Nephron (organoid): ENCODE results near the gene THBS4.
"Not testable (repeated sequence)": the region's sequence is repeated elsewhere in the genome, so short reads cannot be mapped to it uniquely, and the experiment has no call there.

ENCODE experiments used
- H3K27ac Mint-ChIP-seq, 3 experiments: 2 replicates each; pipeline ENCODE4 v1.8.0; 2020; ENCODE audit warnings: mixed read lengths in 3 of 3, mild to moderate bottlenecking in 2 of 3, moderate library complexity in 1 of 3
- H3K27me3 Mint-ChIP-seq: 2 replicates; pipeline ENCODE4 v1.8.0; 2021; ENCODE audit warnings: low read depth, mild to moderate bottlenecking, moderate library complexity, mixed read lengths
- H3K36me3 Mint-ChIP-seq: 2 replicates; pipeline ENCODE4 v1.8.0; 2020; ENCODE audit warnings: low read depth, mixed read lengths
- H3K4me1 Mint-ChIP-seq: 2 replicates; pipeline ENCODE4 v1.8.0; 2020; ENCODE audit warnings: mixed read lengths
- H3K4me3 Mint-ChIP-seq, 3 experiments: 2 replicates each; pipeline ENCODE4 v1.8.0; 2020; ENCODE audit warnings: mild to moderate bottlenecking in 3 of 3, mixed read lengths in 3 of 3, moderate library complexity in 2 of 3
- H3K9me3 Mint-ChIP-seq: 2 replicates; pipeline ENCODE4 v1.8.0; 2020; ENCODE audit warnings: mixed read lengths
- CTCF ChIP-seq, 3 experiments: fragments of 200-600 bp; sonication (generic); IDR thresholded peaks; one replicate each; pipeline ENCODE4 v1.5.0; 2021; ENCODE audit warnings: antibody characterized with exemption in 3 of 3; ENCODE audit not compliant: unreplicated experiment in 3 of 3

THBS4 gene

GRCh38 chr5:80078921-80079320 is 43.8 kb downstream of the THBS4 start:
- no peak overlapping the region for H3K27ac Mint-ChIP-seq
- peaks cover 16% of the 10 kb centered on the region for H3K4me1 Mint-ChIP-seq
- peaks cover 7% of the 10 kb centered on the region for H3K36me3 Mint-ChIP-seq
- no peaks in the 10 kb centered on the region for H3K9me3 Mint-ChIP-seq
- no peak for TF ChIP-seq CTCF (IDR thresholded peaks at IDR 0.05; ENCODE audit: unreplicated experiment in 3 of 3)
- peaks cover 43% of the 10 kb centered on the region for H3K27me3 Mint-ChIP-seq
- H3K4me3 Mint-ChIP-seq, result no peak overlapping the region

- no peaks in the 10 kb centered on the region for H3K36me3 Mint-ChIP-seq
Observed at GRCh38 chr5:80082281-80082680, 47.1 kb downstream of the THBS4 start.

GRCh38 chr5:80082731-80083100 is 47.6 kb downstream of the THBS4 start:
- Mint-ChIP-seq H3K27me3 (peaks cover 46% of the 10 kb centered on the region), H3K4me1 (peaks cover 16% of the 10 kb centered on the region), H3K4me3 (no peak overlapping the region), H3K27ac (peak overlapping the region; percentile 7 to 40 (median 11)), H3K36me3 (no peaks in the 10 kb centered on the region), H3K9me3 (no peaks in the 10 kb centered on the region)
- TF ChIP-seq CTCF (IDR thresholded peaks at IDR 0.05; ENCODE audit: unreplicated experiment in 3 of 3), result peak; percentile 67 to 89 (median 84)

More at GRCh38 chr5:80082281-80082680, 47.1 kb downstream of the THBS4 start:
- H3K4me3 Mint-ChIP-seq, result no peak overlapping the region
- TF ChIP-seq CTCF (IDR thresholded peaks at IDR 0.05; ENCODE audit: unreplicated experiment in 3 of 3), result no peak
- peaks cover 48% of the 10 kb centered on the region for H3K27me3 Mint-ChIP-seq
- no peaks in the 10 kb centered on the region for H3K9me3 Mint-ChIP-seq
- peaks cover 16% of the 10 kb centered on the region for H3K4me1 Mint-ChIP-seq
- H3K27ac Mint-ChIP-seq, result peak overlapping the region; percentile 7 to 40 (median 11)

GRCh38 chr5:80083101-80083890 is 48.1 kb downstream of the THBS4 start:
- Mint-ChIP-seq H3K27ac (peak overlapping the region; percentile 8 to 35 (median 9)), H3K27me3 (peaks cover 42% of the 10 kb centered on the region), H3K4me3 (peak overlapping the region in 1 of 3 experiments; percentile 0), H3K36me3 (no peaks in the 10 kb centered on the region), H3K4me1 (peaks cover 16% of the 10 kb centered on the region), H3K9me3 (no peaks in the 10 kb centered on the region)
- peak; percentile 65 to 76 (median 67) for TF ChIP-seq CTCF (IDR thresholded peaks at IDR 0.05; ENCODE audit: unreplicated experiment in 3 of 3)

- no peak for TF ChIP-seq CTCF (IDR thresholded peaks at IDR 0.05; ENCODE audit: unreplicated experiment in 3 of 3)
- Mint-ChIP-seq H3K9me3 (no peaks in the 10 kb centered on the region), H3K27me3 (peaks cover 18% of the 10 kb centered on the region)
Observed at GRCh38 chr5:80090884-80091166, 55.7 kb downstream of the THBS4 start.

GRCh38 chr5:80091792-80092192 is 56.6 kb downstream of the THBS4 start:
- not testable (repeated sequence) for H3K4me3 Mint-ChIP-seq, H3K36me3 Mint-ChIP-seq, H3K27me3 Mint-ChIP-seq, H3K9me3 Mint-ChIP-seq
- peak; percentile 76 to 87 (median 77) for TF ChIP-seq CTCF (IDR thresholded peaks at IDR 0.05; ENCODE audit: unreplicated experiment in 3 of 3)
- Mint-ChIP-seq H3K4me1 (peaks cover 20% of the 10 kb centered on the region), H3K27ac (peak overlapping the region; percentile 80 to 98 (median 82))

More at GRCh38 chr5:80090884-80091166, 55.7 kb downstream of the THBS4 start:
- Mint-ChIP-seq H3K36me3 (no peaks in the 10 kb centered on the region), H3K4me1 (peaks cover 20% of the 10 kb centered on the region), H3K27ac (no peak overlapping the region), H3K4me3 (no peak overlapping the region)
